ENCODE results near the gene MRPL50.

- TF ChIP-seq CTCF (IDR thresholded peaks at IDR 0.05): no peak
- TF ChIP-seq EZH2 (IDR thresholded peaks at IDR 0.05; ENCODE audit: borderline replicate concordance, insufficient read depth, low read depth, low read length, poor library complexity, severe bottlenecking): no peak
Observed at GRCh38 chr9:101393135-101393534, 5.3 kb downstream of the MRPL50 start.

Data from B cell (primary cell).